ENCODE results near the gene PDYN.

Gene PDYN

DNA sequence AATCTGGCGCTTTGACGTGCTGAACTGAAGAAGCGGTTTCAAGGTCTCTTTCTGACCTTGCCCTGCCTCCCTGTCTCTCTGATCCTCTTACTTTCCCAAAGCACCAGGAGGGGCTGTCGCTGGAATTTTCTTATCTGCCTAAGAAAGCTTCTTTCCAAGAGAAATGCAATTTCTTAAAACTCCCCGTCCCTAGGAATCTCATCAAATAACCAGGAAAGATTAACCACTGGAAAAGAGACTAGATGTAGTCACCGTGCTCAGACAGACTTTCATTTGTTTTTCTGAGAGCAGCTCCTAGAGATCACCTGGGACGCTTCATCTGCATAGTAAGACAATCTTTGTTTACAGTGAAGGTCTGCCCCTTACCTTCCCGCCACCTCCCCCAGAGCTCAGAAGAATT, 38.6 kb downstream of the PDYN start:
- no peaks in the 10 kb centered on the region for H3K9me3 ChIP-seq (ENCODE audit: control insufficient read depth in 1 of 2, low read length in 2 of 2)
- no peaks in the 10 kb centered on the region for H3K4me1 ChIP-seq (ENCODE audit: control insufficient read depth in 1 of 2, insufficient read depth in 2 of 2, low read length in 2 of 2)
- no peak overlapping the region for H3K9ac ChIP-seq (ENCODE audit: low read depth in 1 of 2, low read length in 2 of 2)
- no peaks in the 10 kb centered on the region for H3K27me3 ChIP-seq (ENCODE audit: control insufficient read depth in 1 of 2, insufficient read depth in 2 of 2, low read length in 2 of 2)
- no peaks in the 10 kb centered on the region for H3K36me3 ChIP-seq (ENCODE audit: control insufficient read depth in 1 of 2, insufficient read depth in 2 of 2, low read length in 2 of 2)
- H3K27ac ChIP-seq (ENCODE audit: low read depth, low read length): no peak overlapping the region
- no peak overlapping the region for H3K4me3 ChIP-seq (ENCODE audit: low read depth in 1 of 2, low read length in 2 of 2)

DNA sequence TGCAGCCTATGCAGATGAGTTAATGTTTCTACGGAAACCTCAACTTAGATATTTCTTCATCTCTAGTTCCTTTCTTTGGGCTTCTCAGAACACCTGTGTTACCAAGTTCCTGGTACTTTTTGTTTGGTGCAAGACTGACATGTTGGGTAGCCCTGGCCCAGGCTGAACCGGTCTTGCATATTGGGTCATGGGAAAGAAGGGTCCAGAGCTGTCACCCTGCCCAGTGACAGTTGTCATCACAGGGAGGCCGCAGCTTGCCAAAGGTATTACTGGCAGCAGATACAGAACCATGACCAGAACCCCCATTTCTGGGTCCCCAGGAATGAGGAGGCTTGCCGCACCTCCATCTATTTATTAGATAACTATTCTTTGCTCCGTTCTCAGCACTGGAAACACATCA, 40.2 kb downstream of the PDYN start:
- H3K27me3 ChIP-seq (ENCODE audit: control insufficient read depth in 1 of 2, insufficient read depth in 2 of 2, low read length in 2 of 2): no peaks in the 10 kb centered on the region
- H3K36me3 ChIP-seq (ENCODE audit: control insufficient read depth in 1 of 2, insufficient read depth in 2 of 2, low read length in 2 of 2): no peaks in the 10 kb centered on the region
- no peaks in the 10 kb centered on the region for H3K9me3 ChIP-seq (ENCODE audit: control insufficient read depth in 1 of 2, low read length in 2 of 2)
- H3K9ac ChIP-seq (ENCODE audit: low read depth in 1 of 2, low read length in 2 of 2): no peak overlapping the region
- no peak overlapping the region for H3K27ac ChIP-seq (ENCODE audit: low read depth, low read length)
- no peak overlapping the region for H3K4me3 ChIP-seq (ENCODE audit: low read depth in 1 of 2, low read length in 2 of 2)
- no peaks in the 10 kb centered on the region for H3K4me1 ChIP-seq (ENCODE audit: control insufficient read depth in 1 of 2, insufficient read depth in 2 of 2, low read length in 2 of 2)

DNA sequence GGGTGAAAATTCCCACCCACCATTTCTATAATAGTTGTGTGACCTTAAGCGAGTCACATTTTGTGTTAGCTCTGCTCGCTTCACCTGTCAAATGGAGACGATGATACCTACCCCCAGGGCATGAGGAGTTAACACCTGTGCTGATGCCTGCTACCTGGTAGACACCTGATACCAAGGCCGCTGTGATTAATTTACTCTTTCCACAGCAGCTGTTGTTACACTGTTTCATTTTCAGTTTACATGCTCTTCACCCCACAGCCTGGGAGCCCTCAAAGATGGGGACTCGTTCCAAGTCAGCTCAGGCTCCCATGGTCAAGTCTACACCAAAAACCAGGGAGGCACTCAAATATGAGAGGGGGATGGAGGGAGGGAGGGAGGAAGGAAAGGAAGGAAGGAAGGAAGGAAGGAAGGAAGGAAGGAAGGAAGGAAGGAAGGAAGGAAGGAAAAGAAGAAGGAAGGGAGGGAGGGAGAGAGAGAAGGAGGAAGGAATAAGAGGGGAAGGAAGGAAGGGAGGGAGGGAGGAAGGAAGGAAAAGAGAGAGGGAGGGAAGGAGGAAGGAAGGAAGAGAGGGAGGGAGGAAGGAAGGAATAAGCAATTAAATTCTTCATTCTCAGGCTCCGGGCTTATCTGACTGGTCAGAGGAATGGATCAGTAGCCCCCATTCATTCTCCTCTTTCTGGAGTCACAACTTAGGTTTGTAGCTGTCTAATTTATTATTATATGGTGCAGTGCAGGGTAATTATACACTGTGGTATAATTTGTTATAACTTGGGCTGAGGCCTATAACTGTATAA, 40.9 kb downstream of the PDYN start:
- Histone ChIP-seq H3K36me3 (ENCODE audit: control insufficient read depth in 1 of 2, insufficient read depth in 2 of 2, low read length in 2 of 2) (no peaks in the 10 kb centered on the region), H3K4me3 (ENCODE audit: low read depth in 1 of 2, low read length in 2 of 2) (no peak overlapping the region), H3K9ac (ENCODE audit: low read depth in 1 of 2, low read length in 2 of 2) (no peak overlapping the region), H3K4me1 (ENCODE audit: control insufficient read depth in 1 of 2, insufficient read depth in 2 of 2, low read length in 2 of 2) (no peaks in the 10 kb centered on the region), H3K9me3 (ENCODE audit: control insufficient read depth in 1 of 2, low read length in 2 of 2) (no peaks in the 10 kb centered on the region), H3K27ac (ENCODE audit: low read depth, low read length) (no peak overlapping the region), H3K27me3 (ENCODE audit: control insufficient read depth in 1 of 2, insufficient read depth in 2 of 2, low read length in 2 of 2) (peaks cover 0 to 1% of the 10 kb centered on the region in 2 donors)

DNA sequence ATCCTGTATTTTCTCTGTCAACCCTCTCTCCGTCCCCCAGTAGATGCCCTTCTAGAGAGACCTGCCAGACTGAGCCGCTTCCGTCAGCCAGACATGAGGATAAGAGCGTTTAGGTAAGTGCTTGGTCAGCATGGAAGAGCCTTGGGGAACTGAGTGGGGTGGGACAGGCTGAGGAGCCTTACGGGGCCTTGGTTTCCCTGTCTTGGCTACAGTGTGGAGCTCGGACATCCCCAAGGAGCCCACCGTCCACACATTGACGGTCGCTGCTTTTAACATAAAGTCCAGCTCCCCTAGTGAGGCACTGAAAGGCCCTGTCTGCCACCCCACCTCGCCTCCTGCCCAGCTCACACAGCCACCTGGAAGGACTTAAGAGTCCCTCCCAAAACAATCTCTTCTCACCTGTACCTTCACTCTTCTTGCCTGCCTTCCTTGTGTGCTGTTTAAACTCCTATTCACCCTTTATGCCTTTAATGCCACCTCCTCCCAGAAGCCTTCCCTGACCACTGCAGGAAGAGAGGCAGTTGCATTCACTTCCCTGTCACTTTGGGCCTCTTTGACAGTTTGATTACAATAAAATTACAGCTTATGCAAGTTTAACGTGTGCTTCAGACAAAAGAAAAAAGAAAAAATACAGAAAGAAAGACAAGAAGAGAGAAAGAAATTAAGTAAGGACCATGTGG, 42.3 kb downstream of the PDYN start:
- H3K9me3 ChIP-seq (ENCODE audit: control insufficient read depth in 1 of 2, low read length in 2 of 2): no peaks in the 10 kb centered on the region
- no peak overlapping the region for H3K27ac ChIP-seq (ENCODE audit: low read depth, low read length)
- no peaks in the 10 kb centered on the region for H3K36me3 ChIP-seq (ENCODE audit: control insufficient read depth in 1 of 2, insufficient read depth in 2 of 2, low read length in 2 of 2)
- peaks cover 4 to 14% of the 10 kb centered on the region in 2 donors for H3K27me3 ChIP-seq (ENCODE audit: control insufficient read depth in 1 of 2, insufficient read depth in 2 of 2, low read length in 2 of 2)
- no peak overlapping the region for H3K9ac ChIP-seq (ENCODE audit: low read depth in 1 of 2, low read length in 2 of 2)
- H3K4me1 ChIP-seq (ENCODE audit: control insufficient read depth in 1 of 2, insufficient read depth in 2 of 2, low read length in 2 of 2): peaks cover 0 to 11% of the 10 kb centered on the region in 2 donors
- H3K4me3 ChIP-seq (ENCODE audit: low read depth in 1 of 2, low read length in 2 of 2): no peak overlapping the region

DNA sequence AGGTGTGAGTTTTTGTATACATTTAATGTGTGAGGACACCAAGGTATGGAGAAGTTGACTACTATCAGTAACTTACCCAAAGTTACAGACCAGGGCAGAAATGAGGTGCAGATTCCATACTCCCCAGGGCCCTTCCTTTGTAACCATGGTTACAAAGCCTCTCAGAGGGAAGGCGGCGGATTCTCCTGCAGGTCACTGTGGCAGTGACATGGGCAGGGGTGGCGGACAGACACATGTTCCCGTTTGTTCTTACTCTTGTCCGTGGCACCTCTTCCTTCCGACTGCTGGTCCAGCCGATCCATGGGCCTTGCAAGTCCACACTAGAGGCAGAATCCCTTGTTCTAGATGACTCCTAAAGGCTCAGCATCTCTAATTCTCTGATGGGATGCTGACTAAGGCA, 43.0 kb downstream of the PDYN start:
- H3K4me1 ChIP-seq (ENCODE audit: control insufficient read depth in 1 of 2, insufficient read depth in 2 of 2, low read length in 2 of 2): peaks cover 0 to 13% of the 10 kb centered on the region in 2 donors
- no peak overlapping the region for H3K4me3 ChIP-seq (ENCODE audit: low read depth in 1 of 2, low read length in 2 of 2)
- no peaks in the 10 kb centered on the region for H3K9me3 ChIP-seq (ENCODE audit: control insufficient read depth in 1 of 2, low read length in 2 of 2)
- no peaks in the 10 kb centered on the region for H3K36me3 ChIP-seq (ENCODE audit: control insufficient read depth in 1 of 2, insufficient read depth in 2 of 2, low read length in 2 of 2)
- H3K27me3 ChIP-seq (ENCODE audit: control insufficient read depth in 1 of 2, insufficient read depth in 2 of 2, low read length in 2 of 2): peaks cover 5 to 14% of the 10 kb centered on the region in 2 donors
- no peak overlapping the region for H3K9ac ChIP-seq (ENCODE audit: low read depth in 1 of 2, low read length in 2 of 2)
- H3K27ac ChIP-seq (ENCODE audit: low read depth, low read length): no peak overlapping the region

DNA sequence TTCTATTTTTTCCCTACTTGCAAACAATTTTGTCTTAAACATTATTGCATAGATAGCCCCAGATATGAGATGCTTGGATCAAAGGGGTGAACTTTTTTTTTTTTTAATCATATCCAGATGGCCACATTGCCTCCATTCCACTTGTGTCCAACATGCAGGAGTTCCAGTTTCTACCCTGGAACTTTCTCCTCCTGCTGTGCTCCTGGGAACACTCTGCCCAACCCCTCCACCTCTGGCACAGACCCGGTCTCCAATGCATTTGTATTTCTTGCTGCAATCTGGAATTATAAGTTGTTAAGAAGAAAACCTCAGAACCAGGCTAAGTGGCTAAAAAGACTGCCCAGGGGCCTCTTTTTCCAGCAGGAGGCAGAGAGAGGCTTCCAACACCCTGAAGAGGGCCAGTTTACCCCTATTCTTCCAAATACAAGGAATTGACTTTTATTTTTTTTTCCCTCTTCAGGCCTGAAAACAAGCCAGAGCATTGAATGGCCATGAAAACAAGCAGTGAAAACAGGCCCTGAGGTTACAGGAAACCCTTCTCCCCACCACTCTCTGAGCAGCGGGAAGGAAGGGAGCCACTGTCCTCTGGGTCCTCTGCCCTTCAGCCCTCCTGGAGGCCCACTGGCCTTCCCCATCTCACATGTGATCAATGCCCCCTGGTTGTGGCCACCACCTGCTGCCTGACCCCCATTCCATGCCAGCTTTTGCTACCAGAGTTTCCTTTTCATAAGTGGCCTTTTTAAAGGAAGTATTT, 44.3 kb downstream of the PDYN start:
- Histone ChIP-seq H3K27ac (ENCODE audit: low read depth, low read length) (no peak overlapping the region), H3K4me1 (ENCODE audit: control insufficient read depth in 1 of 2, insufficient read depth in 2 of 2, low read length in 2 of 2) (peaks cover 0 to 19% of the 10 kb centered on the region in 2 donors), H3K36me3 (ENCODE audit: control insufficient read depth in 1 of 2, insufficient read depth in 2 of 2, low read length in 2 of 2) (no peaks in the 10 kb centered on the region), H3K27me3 (ENCODE audit: control insufficient read depth in 1 of 2, insufficient read depth in 2 of 2, low read length in 2 of 2) (peaks cover 8 to 20% of the 10 kb centered on the region in 2 donors), H3K4me3 (ENCODE audit: low read depth in 1 of 2, low read length in 2 of 2) (no peak overlapping the region), H3K9me3 (ENCODE audit: control insufficient read depth in 1 of 2, low read length in 2 of 2) (no peaks in the 10 kb centered on the region), H3K9ac (ENCODE audit: low read depth in 1 of 2, low read length in 2 of 2) (no peak overlapping the region)

DNA sequence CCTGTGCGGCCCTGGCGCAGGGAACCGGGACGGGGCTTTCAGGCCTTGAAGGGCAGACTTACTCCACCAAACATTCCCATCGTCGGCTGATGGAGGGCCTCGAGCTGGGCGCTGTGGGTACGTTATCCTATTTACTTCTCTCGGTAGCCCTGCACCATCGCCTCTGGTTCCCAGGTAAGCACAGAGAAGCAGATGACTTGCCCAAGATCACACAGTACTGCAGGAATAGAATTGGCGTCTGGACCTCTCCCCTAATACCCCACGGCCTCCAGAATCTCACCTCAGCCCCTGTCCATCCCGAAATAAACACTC, 46.4 kb downstream of the PDYN start:
- Histone ChIP-seq H3K9ac (ENCODE audit: low read depth in 1 of 2, low read length in 2 of 2) (no peak overlapping the region), H3K4me1 (ENCODE audit: control insufficient read depth in 1 of 2, insufficient read depth in 2 of 2, low read length in 2 of 2) (peaks cover 3 to 22% of the 10 kb centered on the region in 2 donors)

DNA sequence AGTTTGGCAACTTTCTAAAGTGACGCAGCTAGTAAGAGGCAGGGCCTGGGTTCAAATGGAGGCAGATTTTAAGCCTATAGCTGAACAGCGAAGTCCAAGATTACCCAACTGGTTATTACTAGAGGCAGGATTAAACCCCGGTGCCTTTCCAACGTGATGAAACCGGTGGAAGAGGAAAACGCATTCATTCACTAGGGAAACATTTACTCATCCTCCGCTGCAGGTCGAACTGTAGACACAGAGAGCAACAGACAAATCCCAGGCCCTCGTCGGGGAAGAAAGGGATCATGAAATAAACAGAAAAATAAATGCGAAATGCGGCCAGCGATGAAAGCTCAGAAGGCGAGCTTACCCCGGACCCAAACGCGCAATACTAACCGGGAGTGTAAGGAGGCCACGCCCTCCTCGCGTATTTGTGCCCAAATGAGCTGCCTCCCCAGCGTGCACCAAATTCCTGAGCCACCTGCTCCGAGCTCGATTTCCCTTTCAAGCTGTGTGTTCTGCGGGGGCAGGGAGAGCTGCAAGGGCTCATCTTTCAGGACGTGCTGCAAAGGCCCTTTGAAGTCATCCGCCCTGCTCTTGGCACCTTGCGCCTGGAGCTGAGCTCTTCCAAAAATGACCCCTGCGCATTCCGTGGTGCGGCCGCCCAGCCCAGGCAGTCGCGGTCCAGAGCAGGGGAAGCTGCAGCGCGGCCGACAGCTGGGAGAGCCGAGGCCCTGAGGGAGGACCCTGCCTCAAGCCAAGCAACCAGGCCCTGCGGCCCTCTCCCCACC, 46.9 kb downstream of the PDYN start:
- Histone ChIP-seq H3K4me3 (ENCODE audit: low read depth in 1 of 2, low read length in 2 of 2) (peak overlapping the region; percentile 28 to 60), H3K27me3 (ENCODE audit: control insufficient read depth in 1 of 2, insufficient read depth in 2 of 2, low read length in 2 of 2) (peaks cover 8 to 20% of the 10 kb centered on the region in 2 donors), H3K27ac (ENCODE audit: low read depth, low read length) (no peak overlapping the region), H3K9me3 (ENCODE audit: control insufficient read depth in 1 of 2, low read length in 2 of 2) (no peaks in the 10 kb centered on the region), H3K9ac (ENCODE audit: low read depth in 1 of 2, low read length in 2 of 2) (no peak overlapping the region), H3K4me1 (ENCODE audit: control insufficient read depth in 1 of 2, insufficient read depth in 2 of 2, low read length in 2 of 2) (peaks cover 3 to 22% of the 10 kb centered on the region in 2 donors), H3K36me3 (ENCODE audit: control insufficient read depth in 1 of 2, insufficient read depth in 2 of 2, low read length in 2 of 2) (no peaks in the 10 kb centered on the region)

More for the DNA sequence above, 46.4 kb downstream of the PDYN start:
- no peaks in the 10 kb centered on the region for H3K9me3 ChIP-seq (ENCODE audit: control insufficient read depth in 1 of 2, low read length in 2 of 2)
- no peak overlapping the region for H3K27ac ChIP-seq (ENCODE audit: low read depth, low read length)
- peak overlapping the region in 1 of 2 donors; percentile 60 for H3K4me3 ChIP-seq (ENCODE audit: low read depth in 1 of 2, low read length in 2 of 2)
- no peaks in the 10 kb centered on the region for H3K36me3 ChIP-seq (ENCODE audit: control insufficient read depth in 1 of 2, insufficient read depth in 2 of 2, low read length in 2 of 2)
- H3K27me3 ChIP-seq (ENCODE audit: control insufficient read depth in 1 of 2, insufficient read depth in 2 of 2, low read length in 2 of 2): peaks cover 8 to 20% of the 10 kb centered on the region in 2 donors

DNA sequence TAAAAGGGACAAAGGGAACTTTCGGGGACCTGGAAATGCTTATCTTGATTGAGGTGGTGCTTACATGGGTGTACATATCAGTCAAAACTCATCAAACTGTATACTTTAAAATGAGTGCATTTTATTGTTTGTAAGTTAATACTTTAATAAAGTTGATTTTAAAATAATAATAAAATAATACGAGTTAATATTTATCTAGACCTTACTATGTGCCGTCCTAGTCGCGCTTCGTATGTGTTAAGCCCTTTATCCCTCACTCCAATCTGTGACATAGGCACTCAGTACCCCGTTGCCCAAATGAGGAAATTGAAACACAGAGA, 47.5 kb downstream of the PDYN start:
- Histone ChIP-seq H3K4me3 (ENCODE audit: low read depth in 1 of 2, low read length in 2 of 2) (no peak overlapping the region), H3K4me1 (ENCODE audit: control insufficient read depth in 1 of 2, insufficient read depth in 2 of 2, low read length in 2 of 2) (peaks cover 3 to 22% of the 10 kb centered on the region in 2 donors), H3K27me3 (ENCODE audit: control insufficient read depth in 1 of 2, insufficient read depth in 2 of 2, low read length in 2 of 2) (peaks cover 8 to 20% of the 10 kb centered on the region in 2 donors), H3K9ac (ENCODE audit: low read depth in 1 of 2, low read length in 2 of 2) (no peak overlapping the region), H3K36me3 (ENCODE audit: control insufficient read depth in 1 of 2, insufficient read depth in 2 of 2, low read length in 2 of 2) (no peaks in the 10 kb centered on the region), H3K9me3 (ENCODE audit: control insufficient read depth in 1 of 2, low read length in 2 of 2) (no peaks in the 10 kb centered on the region), H3K27ac (ENCODE audit: low read depth, low read length) (no peak overlapping the region)

Measured in duodenal mucosa (tissue), 2 donors.